GM18867 (cell line): ENCODE data around the gene PRR23B.
"Not testable (repeated sequence)": the region's sequence is repeated elsewhere in the genome, so short reads cannot be mapped to it uniquely, and the experiment has no call there.

Source experiments
- ATAC-seq: cut with Tn5 transposase; IDR thresholded peaks from one replicate; pipeline ENCODE4 v1.9.1; 2021; ENCODE audit warnings: mild to moderate bottlenecking, moderate library complexity; ENCODE audit not compliant: unreplicated experiment

The PRR23B gene

DNA sequence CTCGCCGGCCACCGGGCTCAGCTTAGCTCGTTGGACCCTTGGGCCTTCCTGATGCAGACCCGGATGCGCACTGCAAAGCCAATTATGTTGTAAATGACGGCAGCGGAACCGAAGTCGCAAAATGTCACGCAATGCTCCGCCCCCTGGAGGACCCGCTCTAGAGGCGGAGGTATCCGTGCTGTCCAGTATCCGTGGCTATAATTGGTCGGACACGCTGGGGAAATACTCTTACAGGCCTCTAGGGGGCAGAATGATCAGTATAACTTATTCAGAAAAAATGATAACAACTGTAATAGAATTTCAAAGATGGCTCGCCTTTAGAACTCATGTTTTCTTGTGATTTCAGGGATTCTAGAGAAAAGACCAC lies at the start of gene PRR23B:
PRR23B (minus strand) TSS at position 59 of the 367 bp plus-strand sequence. CDS start 265 bp downstream, outside the sequence.
- no peak for ATAC-seq

DNA sequence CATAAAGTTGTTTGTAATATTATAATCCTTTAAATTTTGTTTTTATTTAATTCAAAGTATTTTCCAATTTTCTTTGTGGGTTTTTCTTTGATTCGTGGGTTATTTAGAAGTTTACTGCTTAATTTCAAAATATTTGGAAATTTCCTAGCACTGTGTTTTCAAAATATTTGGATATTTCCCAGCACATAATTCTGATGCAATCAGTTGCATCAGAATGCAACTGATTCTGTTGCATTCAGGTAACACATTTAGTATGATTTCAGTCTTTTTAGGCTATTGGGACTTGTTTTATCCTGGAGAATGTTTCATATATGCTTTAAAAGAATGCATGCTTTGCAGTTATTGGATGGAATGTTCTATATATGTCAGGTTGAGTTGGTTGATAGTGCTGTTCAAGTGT lies 42.2 kb upstream of the PRR23B start:
- no peak for ATAC-seq

DNA sequence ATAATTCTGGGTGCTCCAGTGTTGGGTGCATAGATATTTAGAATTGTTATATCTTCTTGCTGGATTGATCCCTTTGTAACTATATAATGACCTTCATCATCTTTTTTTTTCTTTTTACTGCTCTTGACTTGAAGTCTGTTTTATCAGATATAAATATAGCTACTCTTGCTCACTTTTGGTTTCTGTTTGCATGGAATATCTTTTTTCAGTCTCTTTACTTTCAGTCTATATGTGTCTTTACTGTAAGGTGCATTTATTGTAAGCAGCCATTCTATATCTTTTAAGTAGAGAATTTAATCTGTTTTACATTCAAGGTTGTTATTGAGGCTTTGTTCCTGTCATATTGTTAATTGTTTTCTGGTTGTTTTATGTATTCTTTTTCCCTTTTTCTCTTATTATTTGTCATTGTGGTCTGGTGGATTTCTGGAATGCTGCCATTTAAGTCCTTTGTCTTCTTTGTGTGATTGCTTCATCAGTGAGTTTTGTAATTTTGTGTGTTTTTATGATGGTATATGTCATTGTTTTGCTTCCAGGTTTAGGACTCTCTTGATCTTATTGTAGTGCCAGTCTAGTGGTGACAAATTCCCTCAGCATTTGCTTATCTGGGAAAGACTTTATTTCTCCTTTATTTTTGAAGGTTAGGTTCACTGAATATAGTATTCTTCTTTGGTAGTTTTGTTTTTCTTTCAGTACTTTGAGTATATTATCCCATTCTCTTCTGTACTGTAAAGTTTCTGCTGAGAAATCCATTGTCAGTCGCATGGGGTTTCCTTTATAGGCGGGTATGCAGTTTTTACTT lies 32.3 kb upstream of the PRR23B start:
- no peak for ATAC-seq

DNA sequence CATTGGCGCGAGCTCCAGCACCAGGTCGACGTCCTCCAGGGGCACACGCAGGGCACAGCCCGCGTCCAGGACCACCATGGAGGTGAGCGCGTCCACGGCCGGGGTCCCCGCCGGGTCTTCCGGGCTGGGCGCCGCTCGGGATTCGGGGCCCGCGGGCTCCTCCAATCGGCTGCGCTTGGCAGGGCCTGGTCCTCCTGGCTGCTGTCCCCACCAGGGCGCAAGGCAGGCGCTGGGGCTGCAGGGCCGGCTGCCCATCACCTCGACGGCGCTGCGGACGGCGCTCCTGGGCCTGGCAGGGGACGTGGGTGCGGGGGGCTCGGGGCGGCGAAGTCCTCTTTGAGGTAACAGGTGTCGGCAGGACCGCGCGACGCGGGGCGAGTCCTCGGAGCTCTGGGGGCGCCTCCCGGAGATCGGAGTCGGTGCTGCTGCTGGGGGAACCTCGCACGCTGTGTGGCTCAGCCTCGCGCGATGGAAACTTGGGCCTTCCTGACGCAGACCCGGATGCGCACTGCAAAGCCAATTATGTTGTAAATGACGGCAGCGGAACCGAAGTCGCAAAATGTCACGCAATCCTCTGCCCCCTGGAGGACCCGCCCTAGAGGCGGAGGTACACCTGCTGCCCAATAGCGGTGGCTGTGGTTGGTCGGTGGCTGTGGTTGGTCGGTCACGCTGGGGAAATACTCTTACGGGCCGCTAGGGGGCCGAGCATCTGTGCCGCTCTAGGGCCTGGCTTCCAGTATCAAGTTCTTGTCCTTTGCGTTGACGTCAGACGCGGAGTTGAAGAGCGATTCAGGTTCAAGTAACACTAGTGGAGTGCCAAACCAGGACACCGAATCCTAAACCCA lies 23.9 kb upstream of the PRR23B start, which contains the start of gene PRR23C:
PRR23C (minus strand) TSS at position 527 of the 845 bp plus-strand sequence; CDS start at position 255, 272 bp downstream.
- ATAC-seq: no peak

DNA sequence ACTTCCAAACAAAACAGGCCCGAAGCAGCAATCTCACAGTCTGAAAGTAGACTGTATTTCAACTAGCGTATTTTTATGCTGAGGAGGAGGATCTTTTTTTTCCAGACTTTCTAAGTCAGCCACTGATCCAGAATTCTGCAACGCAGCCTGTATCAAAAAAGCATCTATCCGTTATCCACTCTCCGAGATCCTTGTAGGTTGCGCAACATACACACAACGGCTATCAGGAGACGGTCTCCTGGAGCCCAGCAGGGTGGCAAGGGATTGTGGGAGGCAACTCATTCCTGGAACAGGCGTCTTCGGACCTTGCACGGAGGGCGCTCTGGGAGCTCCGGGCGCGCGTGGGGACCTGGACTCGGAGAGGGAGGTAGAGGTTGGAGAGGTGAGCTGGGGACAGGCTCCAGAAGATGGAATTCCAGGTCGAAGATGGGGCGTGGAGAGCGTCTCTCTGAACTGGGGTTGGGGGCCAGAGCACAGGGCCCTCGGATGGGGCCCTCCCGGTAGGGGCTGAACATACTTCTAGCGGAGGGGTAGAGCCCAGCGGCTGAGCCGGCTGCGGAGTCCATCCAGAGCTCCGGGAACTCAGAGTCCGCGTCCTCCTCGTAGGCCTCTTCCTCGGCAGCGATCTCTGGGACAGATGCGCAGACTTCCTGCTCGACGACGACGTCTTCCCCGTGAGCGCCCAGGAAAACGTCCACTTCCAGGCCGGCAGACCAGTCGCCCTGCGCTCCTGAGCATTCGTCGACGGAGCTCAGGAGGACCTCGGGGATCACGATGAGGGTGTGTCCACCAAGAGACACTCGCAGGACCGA lies 23.0 kb upstream of the PRR23B start:
- no peak for ATAC-seq

DNA sequence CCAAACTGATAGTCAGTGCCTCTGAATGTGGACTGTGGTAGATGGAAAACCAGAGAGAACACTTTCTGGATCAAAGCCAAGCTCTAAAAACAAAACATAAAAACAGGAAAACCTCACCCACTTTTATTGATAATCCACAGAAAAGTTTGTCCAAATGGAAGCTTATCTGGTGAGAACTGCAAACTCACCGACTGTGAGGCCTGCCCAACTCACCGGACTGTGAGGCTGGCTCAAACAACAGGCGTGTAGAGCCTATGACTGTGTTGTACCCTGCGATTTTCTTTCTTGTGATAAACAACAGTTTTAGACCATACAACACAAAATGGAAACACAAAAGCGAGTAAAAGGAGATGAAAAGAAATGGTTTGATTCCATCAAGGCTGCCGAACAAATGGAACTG lies 16.8 kb upstream of the PRR23B start:
- ATAC-seq: no peak

DNA sequence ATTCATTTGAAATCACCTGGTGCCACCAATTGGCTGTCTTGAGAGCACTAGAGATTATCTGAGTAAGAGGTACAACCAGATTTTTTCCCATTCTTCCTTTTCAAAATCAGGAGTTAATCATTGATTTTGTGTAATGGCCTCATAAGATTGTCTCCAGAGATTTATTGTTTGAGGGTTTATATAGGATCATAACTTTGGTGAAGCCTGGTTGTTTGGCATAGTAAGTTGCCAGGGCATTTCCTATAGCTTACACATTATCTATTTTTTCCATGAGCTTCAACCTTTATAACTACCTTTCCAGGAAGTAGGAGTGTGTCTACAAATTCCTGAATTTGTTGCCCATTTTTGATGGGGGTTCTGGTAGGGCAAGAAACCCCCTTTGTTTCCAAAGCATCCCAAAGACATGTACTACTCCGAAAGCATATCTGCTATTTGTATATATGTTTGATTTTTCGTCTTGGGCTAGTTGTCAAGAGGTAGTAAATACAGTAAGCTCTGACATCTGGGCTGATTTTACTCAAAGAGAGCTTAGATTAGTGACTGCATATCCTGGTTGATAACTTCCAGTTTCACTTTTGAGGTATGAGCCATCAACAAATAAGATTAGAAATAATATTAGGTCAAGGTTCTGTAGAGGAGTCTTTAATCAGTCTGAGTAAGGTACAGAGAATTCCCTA lies 11.7 kb upstream of the PRR23B start:
- no peak for ATAC-seq

DNA sequence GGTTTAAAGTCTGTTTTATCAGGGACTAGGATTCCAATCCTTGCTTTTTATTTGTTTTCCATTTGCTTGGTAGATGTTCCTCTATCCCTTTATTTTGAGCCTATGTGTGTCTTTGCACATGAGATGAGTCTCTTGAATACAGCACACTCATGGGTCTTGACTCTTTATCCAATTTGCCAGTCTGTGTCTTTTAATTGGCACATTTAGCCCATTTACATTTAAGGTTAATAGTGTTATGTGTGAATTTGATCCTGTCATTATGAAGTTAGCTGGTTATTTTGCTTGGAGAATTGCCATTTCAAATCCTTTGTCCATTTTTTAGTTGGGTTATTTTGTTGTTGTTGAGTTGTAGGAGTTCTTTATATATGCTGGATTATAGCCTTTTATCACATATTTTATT lies 9.8 kb upstream of the PRR23B start:
- not testable (repeated sequence) for ATAC-seq

DNA sequence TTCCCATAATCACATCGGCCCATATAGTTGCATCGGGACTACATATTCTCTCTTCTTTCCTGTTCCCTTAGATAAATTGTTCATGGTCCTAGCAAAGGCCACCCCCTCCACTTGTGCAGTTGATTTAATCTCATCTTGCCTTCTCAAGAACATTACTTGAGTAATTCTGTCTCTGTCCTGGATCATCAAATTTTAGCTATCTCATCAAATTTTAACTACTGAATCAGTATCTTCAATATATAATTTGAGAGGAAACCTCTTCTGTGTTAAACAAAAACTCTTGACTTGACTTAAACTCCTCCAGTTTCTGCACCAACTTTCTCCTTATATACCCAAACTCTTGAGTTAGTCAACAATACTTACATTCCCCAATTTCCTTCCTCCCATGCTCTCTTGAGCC lies 4.2 kb upstream of the PRR23B start:
- ATAC-seq: no peak

DNA sequence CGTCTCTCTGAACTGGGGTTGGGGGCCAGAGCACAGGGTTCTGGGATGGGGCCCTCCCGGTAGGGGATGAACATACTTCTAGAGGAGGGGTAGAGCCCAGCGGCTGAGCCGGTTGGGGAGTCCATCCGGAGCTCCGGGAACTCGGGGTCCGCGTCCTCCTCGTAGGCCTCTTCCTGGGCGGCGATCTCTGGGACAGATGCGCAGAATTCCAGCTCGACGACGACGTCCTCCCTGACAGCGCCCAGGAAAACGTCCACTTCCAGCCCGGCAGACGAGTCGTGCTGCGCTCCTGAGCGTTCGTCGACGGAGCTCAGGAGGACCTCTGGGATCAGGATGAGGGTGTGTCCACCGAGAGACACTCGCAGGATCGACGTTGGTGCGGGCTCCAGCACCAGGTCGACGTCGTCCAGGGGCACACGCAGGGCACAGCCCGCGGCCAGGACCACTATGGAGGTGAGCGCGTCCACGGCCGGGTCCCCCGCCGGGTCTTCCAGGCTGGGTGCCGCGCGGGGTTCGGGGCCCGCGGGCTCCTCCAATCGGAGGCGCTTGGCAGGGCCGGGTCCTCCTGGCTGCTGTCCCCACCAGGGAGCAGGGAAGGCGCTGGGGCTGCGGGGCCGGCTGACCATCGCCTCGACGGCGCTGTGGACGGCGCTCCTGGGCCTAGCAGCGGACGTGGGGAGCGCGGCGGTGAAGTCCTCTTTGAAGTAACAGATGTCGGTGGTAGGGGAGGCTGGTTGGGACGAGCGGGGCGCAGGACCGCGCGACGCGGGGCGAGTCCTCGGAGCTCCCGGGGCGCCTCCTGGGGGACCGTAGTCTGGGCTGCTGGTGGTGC lies 474 bp downstream of the PRR23B start:
- no peak for ATAC-seq

DNA sequence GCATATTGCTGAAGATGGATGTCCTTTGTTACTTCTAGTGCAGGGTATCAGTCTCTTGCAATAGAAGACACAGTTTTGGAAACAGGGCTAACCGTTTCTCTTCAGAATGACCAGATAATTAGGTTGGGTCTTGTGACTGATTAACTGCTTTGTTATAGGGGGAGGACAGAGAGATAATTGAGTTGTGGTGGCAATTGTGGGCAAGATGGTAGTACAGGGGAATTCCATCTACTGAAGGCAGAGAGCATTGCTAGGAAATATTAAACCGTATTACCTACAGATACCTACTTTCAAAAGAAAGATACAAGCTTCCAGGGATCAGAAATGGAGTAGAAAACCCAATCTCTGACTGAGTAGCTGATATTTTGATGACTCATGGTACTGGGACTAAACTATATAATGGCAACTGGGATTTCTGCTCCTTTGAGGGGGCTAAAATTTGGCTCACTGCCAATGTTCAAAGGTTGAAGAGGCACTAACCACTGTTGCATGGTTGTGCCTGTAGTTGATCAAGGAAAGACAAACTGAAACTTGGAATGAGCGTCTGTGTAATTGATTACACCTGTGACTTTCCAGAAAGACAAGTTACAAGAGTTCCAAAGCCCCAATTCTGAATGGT lies 4.2 kb downstream of the PRR23B start:
- ATAC-seq: no peak

DNA sequence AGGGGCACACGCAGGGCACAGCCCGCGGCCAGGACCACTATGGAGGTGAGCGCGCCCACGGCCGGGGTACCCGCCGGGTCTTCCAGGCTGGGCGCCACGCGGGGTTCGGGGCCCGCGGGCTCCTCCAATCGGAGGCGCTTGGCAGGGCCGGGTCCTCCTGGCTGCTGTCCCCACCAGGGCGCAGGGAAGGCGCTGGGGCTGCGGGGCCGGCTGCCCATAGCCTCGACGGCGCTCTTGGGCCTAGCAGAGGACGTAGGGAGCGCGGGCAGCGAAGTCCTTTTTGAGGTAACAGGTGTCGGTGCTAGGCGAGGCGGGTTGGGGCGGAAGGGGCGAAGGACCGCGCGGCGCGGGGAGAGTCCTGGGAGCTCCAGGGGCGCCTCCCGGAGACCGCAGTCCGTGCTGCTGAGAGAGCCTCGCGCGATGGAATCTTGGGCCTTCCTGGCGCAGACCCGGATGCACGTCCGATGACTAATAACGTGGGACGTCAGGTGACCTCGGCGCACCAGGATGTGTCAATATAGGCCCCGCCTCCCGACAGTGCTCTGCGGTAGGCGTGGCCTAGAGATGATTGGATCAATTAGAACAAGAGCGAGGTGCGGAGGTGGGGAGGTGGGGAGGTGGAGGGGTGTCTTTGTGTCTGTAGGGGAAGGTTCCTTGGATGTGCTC lies 14.5 kb downstream of the PRR23B start, which contains the start of gene PRR23A:
PRR23A (minus strand) TSS at position 218 of the 666 bp plus-strand sequence; CDS start at position 218, 0 bp downstream.
- ATAC-seq: no peak

DNA sequence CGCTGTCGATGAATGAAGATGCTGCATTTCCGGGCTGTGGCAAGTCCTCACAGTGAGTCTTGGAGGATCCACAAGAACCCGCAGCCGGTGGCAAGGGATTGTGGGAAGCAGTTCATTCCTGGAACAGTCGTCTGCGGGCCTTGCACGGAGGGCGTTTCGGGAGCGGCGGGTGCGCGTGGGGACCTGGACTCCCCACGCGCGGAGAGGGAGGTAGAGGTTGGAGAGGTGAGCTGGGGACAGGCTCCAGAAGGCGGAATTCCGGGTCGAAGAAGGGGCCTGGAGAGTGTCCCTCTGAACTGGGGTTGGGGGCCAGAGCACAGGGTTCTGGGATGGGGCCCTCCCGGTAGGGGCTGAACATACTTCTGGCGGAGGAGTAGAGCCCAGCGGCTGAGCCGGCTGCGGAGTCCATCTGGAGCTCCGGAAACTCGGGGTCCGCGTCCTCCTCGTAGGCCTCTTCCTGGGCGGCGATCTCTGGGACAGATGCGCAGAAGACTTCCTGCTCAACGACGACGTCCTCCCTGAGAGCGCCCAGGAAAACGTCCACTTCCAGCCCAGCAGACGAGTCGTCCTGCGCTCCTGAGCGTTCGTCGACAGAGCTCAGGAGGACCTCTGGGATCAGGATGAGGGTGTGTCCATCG lies 15.3 kb downstream of the PRR23B start:
- ATAC-seq: no peak

DNA sequence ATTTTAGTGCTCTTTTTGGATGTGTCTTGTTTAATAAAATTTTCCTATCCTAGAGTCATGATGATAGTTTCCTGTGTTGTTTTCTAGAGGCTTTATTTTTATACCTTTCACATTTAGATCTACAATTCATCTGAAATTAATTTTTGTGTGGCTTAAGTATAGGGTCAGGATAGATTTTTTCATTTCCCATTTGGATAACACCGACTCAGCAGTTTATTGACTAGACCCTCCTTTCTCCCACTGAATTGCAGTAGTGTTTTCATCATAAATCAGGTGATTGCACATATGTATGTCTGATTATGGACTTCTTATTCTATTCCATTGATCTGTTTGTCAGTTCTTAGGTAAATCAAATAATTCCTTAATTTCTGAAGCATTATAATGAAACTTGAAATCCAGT lies 25.0 kb downstream of the PRR23B start:
- ATAC-seq: no peak

DNA sequence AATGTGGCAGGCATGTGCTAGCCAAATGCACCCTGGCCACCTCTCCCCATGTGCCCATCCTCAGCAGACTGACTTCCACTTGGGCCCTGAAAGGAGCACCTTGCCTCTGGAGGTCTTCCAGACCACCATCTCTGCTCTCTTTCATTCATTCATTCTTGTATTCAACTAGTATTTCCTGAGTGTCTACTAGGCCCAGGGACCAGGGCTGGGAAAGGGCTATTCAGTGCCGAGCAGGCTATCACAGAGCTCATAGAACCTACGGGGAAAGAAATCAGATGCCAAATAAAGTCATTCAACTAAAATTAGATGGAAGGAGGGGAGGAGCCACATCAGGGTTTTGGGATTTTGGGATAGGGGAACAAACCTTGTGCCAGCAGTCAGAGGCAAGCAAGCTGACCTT lies 33.5 kb downstream of the PRR23B start:
- no peak for ATAC-seq

DNA sequence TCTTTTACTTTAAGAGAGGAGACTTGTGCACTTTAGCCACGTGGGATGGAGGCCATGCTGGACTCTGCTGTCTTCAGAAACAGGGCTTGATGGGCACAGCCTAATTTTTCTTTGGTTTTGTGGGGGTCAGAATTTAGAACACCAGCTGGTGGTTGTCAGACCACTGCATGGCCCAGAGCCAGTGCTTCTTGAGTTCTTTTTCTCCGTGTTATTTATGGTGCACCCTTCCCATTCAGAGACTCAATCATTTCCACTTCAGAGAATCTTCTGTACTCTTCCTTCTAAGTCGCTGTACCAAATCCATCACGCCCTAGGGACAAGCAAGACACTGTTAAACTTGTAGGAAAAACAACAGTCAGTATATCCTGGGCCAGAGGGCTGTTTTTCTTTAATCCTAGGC lies 34.8 kb downstream of the PRR23B start:
- no peak for ATAC-seq

DNA sequence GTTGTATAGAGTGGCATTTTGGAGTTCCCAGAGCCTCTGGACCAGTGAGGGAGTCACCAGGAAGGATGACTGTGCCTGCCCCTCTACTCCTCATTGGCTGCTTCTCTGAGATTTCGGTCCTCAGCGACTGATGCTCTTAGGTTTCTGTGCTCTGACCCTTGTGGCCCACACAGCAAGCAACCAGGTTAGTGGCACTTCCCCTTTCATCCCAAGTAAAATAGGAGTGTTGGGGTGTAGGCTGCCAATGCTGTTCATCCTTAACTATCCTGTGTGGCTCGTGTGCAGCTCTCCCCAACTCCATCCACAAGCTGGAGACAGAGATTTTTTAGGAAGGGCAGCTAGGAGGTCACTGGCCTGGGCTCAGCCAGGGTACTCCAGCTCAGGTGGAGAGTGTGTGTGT lies 35.9 kb downstream of the PRR23B start:
- ATAC-seq: no peak

DNA sequence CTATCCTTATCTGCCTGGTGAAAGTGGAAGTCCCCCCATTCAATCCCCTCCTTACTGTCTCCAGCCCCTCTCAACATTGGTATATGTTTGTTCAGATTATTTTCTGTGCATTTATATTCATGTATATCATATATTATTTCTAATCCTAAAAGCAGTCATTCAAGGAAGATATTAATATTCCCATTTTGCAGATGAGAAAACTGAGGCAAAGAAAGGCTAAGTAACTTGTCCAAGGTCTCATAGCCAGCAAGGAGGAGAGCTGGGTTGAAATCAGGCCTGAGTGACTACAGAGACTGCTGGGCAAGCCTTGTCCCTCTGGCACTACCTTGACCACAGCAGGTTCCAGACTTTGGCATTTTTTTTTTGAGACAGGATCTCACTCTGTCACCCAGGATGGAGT lies 44.7 kb downstream of the PRR23B start:
- ATAC-seq: no peak
